ENCODE measurements around the gene C4A.

- TF ChIP-seq, protein P1, sequence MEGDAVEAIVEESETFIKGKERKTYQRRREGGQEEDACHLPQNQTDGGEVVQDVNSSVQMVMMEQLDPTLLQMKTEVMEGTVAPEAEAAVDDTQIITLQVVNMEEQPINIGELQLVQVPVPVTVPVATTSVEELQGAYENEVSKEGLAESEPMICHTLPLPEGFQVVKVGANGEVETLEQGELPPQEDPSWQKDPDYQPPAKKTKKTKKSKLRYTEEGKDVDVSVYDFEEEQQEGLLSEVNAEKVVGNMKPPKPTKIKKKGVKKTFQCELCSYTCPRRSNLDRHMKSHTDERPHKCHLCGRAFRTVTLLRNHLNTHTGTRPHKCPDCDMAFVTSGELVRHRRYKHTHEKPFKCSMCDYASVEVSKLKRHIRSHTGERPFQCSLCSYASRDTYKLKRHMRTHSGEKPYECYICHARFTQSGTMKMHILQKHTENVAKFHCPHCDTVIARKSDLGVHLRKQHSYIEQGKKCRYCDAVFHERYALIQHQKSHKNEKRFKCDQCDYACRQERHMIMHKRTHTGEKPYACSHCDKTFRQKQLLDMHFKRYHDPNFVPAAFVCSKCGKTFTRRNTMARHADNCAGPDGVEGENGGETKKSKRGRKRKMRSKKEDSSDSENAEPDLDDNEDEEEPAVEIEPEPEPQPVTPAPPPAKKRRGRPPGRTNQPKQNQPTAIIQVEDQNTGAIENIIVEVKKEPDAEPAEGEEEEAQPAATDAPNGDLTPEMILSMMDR (IDR thresholded peaks at IDR 0.05), result no peak
- TF ChIP-seq POLR2AphosphoS5 (IDR thresholded peaks at IDR 0.05) (no peak), POLR2A (IDR thresholded peaks at IDR 0.05) (no peak)
Measured at GRCh38 chr6:31965700-31966099, 16.2 kb upstream of the C4A start.
